Measurements from ENCODE around the gene MICAL3. TPM values are rescaled to one million over a fixed set of nuclear protein-coding genes. Genes with fewer than 3 reads are reported as not detected.

The MICAL3 gene
- total RNA-seq, 3 donors from 2014 or later (not counting 1 experiment from before 2014, with no cell fraction given): 17.1 to 36.3 (median 34.3) TPM

DNA sequence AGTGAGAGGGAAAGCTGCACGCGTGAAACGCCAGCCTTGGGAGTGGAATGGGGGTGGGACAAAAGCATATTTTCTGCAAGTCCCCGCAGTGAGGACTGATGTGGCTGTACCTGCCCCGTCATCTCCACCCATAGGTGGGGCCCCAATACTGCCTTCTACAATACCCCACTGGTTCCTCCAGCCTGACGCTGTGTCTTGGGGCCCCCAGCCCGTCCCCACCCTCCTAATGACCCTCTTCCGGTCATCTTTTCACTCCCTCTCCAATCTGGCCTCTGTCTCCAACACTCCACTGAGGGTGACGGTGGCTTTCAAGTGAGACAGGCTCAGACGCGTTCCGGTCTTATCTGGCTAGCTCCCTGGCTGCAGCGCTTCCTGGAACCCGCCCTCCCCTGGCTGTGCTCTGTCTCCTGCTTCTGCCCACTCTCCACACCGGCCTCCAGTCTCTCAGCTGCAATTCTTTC, 104.2 kb downstream of the MICAL3 start:
- intact Hi-C loops (cut with micrococcal nuclease): no loop called here
- 39% methylated on average over 15 of the region's 15 CpGs for WGBS (ENCODE audit: insufficient coverage)
- no peaks in the 10 kb centered on the region for H3K36me3 ChIP-seq (ENCODE audit: control insufficient read depth, insufficient read depth, low read length)
- Mint-ChIP-seq H3K9me3 (no peaks in the 10 kb centered on the region), H3K4me1 (peaks cover 23 to 24% of the 10 kb centered on the region in 2 donors), H3K27me3 (ENCODE audit: low read depth in 2 of 2) (peaks cover 0 to 4% of the 10 kb centered on the region in 2 donors), H3K36me3 (no peaks in the 10 kb centered on the region), H3K27ac (peak overlapping the region in 1 of 2 donors; percentile 79), H3K4me3 (peak overlapping the region; percentile 47)
- DNase-seq: peak in 1 of 2 donors; percentile 16
- H3K27ac ChIP-seq (ENCODE audit: low read length): no peak overlapping the region
- ATAC-seq: peak in 2 of 3 donors; percentile 47 to 81
- peaks cover 20% of the 10 kb centered on the region for H3K4me1 ChIP-seq (ENCODE audit: control insufficient read depth, insufficient read depth, low read length)
- H3K27me3 ChIP-seq (ENCODE audit: control insufficient read depth, insufficient read depth, low read length): no peaks in the 10 kb centered on the region
- H3K9me3 ChIP-seq (ENCODE audit: control insufficient read depth, insufficient read depth, low read length): no peaks in the 10 kb centered on the region
- no peak overlapping the region for H3K4me3 ChIP-seq (ENCODE audit: low read length)
- TF ChIP-seq, protein P1, sequence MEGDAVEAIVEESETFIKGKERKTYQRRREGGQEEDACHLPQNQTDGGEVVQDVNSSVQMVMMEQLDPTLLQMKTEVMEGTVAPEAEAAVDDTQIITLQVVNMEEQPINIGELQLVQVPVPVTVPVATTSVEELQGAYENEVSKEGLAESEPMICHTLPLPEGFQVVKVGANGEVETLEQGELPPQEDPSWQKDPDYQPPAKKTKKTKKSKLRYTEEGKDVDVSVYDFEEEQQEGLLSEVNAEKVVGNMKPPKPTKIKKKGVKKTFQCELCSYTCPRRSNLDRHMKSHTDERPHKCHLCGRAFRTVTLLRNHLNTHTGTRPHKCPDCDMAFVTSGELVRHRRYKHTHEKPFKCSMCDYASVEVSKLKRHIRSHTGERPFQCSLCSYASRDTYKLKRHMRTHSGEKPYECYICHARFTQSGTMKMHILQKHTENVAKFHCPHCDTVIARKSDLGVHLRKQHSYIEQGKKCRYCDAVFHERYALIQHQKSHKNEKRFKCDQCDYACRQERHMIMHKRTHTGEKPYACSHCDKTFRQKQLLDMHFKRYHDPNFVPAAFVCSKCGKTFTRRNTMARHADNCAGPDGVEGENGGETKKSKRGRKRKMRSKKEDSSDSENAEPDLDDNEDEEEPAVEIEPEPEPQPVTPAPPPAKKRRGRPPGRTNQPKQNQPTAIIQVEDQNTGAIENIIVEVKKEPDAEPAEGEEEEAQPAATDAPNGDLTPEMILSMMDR (IDR thresholded peaks at IDR 0.05): no peak

DNA sequence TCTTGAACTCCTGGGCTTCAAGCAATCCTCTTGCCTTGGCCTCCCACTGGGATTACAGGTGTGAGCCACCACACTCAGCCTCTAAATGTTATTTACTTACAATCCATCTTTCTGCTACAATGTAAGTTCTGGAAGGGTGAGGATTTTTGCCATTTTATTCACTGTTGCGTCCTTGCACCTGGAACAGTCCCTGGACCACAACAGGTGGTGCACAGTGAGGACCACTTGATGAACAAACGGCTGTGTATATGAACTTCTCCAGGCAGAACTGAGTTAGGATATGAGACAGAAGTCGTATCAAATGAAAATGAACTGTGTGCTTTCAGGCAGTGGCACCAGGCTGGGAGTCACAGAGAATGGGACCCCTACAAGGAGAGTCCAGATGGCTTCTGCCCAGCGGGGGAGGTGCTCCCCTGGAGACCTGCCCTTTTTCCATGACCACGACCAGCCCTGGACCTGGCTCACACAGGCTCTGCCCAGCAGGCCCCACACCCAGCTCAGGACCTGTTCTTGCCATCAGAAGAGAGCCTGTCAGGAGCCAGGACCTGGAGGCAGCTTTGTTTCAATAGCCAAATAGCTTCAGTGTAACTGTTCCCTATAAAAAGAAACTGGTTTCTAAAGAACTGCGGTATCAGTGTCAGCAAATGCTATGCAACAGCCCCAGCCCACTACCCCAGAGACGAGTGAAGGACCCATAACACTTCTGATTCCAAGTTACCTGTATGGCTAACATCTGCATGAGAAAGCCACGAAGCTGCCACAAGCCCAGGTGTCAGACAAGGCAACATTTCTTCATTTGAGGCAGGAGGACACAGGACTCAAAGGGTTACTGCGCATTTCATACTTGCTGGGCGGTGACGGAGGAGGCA, 104.9 kb downstream of the MICAL3 start:
- 88% methylated on average over 11 of the region's 11 CpGs for WGBS (ENCODE audit: insufficient coverage)
- H3K27me3 ChIP-seq (ENCODE audit: control insufficient read depth, insufficient read depth, low read length): no peaks in the 10 kb centered on the region
- no peaks in the 10 kb centered on the region for H3K9me3 ChIP-seq (ENCODE audit: control insufficient read depth, insufficient read depth, low read length)
- Mint-ChIP-seq H3K4me1 (peaks cover 23 to 24% of the 10 kb centered on the region in 2 donors), H3K27me3 (ENCODE audit: low read depth in 2 of 2) (peaks cover 0 to 4% of the 10 kb centered on the region in 2 donors), H3K36me3 (no peaks in the 10 kb centered on the region), H3K9me3 (no peaks in the 10 kb centered on the region), H3K27ac (peak overlapping the region in 1 of 2 donors; percentile 79), H3K4me3 (no peak overlapping the region)
- H3K27ac ChIP-seq (ENCODE audit: low read length): no peak overlapping the region
- TF ChIP-seq, protein P1 (IDR thresholded peaks at IDR 0.05): no peak
- no peaks in the 10 kb centered on the region for H3K36me3 ChIP-seq (ENCODE audit: control insufficient read depth, insufficient read depth, low read length)
- H3K4me3 ChIP-seq (ENCODE audit: low read length): no peak overlapping the region
- DNase-seq (no peak), ATAC-seq (no peak)
- intact Hi-C loops (cut with micrococcal nuclease): loop anchor here (10.0 kb wide), 1 partner anchor 145 kb away; no protein-coding TSS in a partner anchor
- H3K4me1 ChIP-seq (ENCODE audit: control insufficient read depth, insufficient read depth, low read length): peaks cover 20% of the 10 kb centered on the region

DNA sequence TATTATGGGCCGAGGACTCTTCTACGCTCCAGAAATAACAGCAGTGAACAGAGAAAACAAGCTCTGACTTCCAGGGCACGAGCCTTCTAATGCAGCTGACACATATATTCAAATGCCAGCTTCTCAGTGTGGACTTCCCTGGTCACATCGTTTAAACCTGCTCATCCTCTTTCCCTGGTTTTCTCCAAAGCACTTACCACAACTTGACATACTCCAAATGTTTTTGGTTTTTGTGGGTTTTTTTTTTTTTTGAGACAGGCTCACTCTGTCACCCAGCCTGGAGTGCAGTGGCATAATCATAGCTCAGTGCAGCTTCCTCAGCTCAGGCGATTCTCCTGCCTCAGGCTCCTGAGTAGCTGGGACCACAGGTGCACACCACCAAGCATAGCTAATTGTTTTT, 105.5 kb downstream of the MICAL3 start:
- DNase-seq: no peak
- Mint-ChIP-seq H3K27me3 (ENCODE audit: low read depth in 2 of 2) (peaks cover 0 to 4% of the 10 kb centered on the region in 2 donors), H3K4me3 (no peak overlapping the region), H3K9me3 (no peaks in the 10 kb centered on the region), H3K36me3 (no peaks in the 10 kb centered on the region), H3K4me1 (peaks cover 23 to 24% of the 10 kb centered on the region in 2 donors), H3K27ac (no peak overlapping the region)
- H3K9me3 ChIP-seq (ENCODE audit: control insufficient read depth, insufficient read depth, low read length): no peaks in the 10 kb centered on the region
- H3K4me3 ChIP-seq (ENCODE audit: low read length): no peak overlapping the region
- TF ChIP-seq, protein P1 (IDR thresholded peaks at IDR 0.05): no peak
- intact Hi-C loops (cut with micrococcal nuclease): loop anchor here (10.0 kb wide), 1 partner anchor 146 kb away; no protein-coding TSS in a partner anchor
- no peak overlapping the region for H3K27ac ChIP-seq (ENCODE audit: low read length)
- H3K4me1 ChIP-seq (ENCODE audit: control insufficient read depth, insufficient read depth, low read length): peaks cover 20% of the 10 kb centered on the region
- WGBS (ENCODE audit: insufficient coverage): 88% methylated on average over 5 of the region's 5 CpGs
- ATAC-seq: no peak
- no peaks in the 10 kb centered on the region for H3K27me3 ChIP-seq (ENCODE audit: control insufficient read depth, insufficient read depth, low read length)
- H3K36me3 ChIP-seq (ENCODE audit: control insufficient read depth, insufficient read depth, low read length): no peaks in the 10 kb centered on the region

Measured in natural killer cell (primary cell).